GM23338 (cell line): Measurements from ENCODE around the gene B4GALT5. TPM values are rescaled to one million over a fixed set of nuclear protein-coding genes. Genes with fewer than 3 reads are reported as not detected.

Source experiments
- ATAC-seq: fragments of 200-7000 bp; cut with Tn5 transposase; 3 replicates; pipeline ENCODE4 v1.9.1; 2020
- DNase-seq: peaks from one replicate; pipeline ENCODE4 v3.0.0-alpha.2; 2015; ENCODE audit warnings: low spot score
- H2AFZ ChIP-seq: fragments of 200-600 bp; sonication (generic); 2 replicates; pipeline ENCODE4 v1.8.0; 2016; ENCODE audit warnings: antibody characterized with exemption, mild to moderate bottlenecking, moderate library complexity
- H3F3A ChIP-seq: fragments of 200-600 bp; sonication (generic); replicated peaks from 2 replicates; pipeline ENCODE4 v1.8.0; 2017; ENCODE audit warnings: antibody characterized with exemption, mixed run types, low read depth
- H3K27ac ChIP-seq: fragments of 200-600 bp; sonication (generic); 2 replicates; pipeline ENCODE4 v1.6.1; 2016; ENCODE audit warnings: low read depth
- H3K27me3 ChIP-seq: fragments of 200-600 bp; sonication (generic); 2 replicates; pipeline ENCODE4 v1.8.0; 2016; ENCODE audit warnings: mild to moderate bottlenecking, mixed run types, moderate library complexity; ENCODE audit not compliant: insufficient read depth
- H3K36me3 ChIP-seq: fragments of 200-600 bp; sonication (generic); 2 replicates; pipeline ENCODE4 v1.8.0; 2016; ENCODE audit warnings: mild to moderate bottlenecking; ENCODE audit not compliant: insufficient read depth
- H3K4me1 ChIP-seq: fragments of 200-600 bp; sonication (generic); 2 replicates; pipeline ENCODE4 v1.8.0; 2016; ENCODE audit warnings: mild to moderate bottlenecking, moderate library complexity; ENCODE audit not compliant: insufficient read depth
- H3K4me2 ChIP-seq: fragments of 200-600 bp; sonication (generic); 2 replicates; pipeline ENCODE4 v1.7.1; 2017; ENCODE audit warnings: mixed run types
- H3K4me3 ChIP-seq: fragments of 200-600 bp; sonication (generic); 2 replicates; pipeline ENCODE4 v1.6.1; 2016; ENCODE audit warnings: mixed run types
- H3K79me2 ChIP-seq: fragments of 200-600 bp; sonication (generic); replicated peaks from 2 replicates; pipeline ENCODE4 v1.8.0; 2017; ENCODE audit warnings: mild to moderate bottlenecking; ENCODE audit not compliant: insufficient read depth
- H3K9me2 ChIP-seq: fragments of 200-600 bp; sonication (generic); 2 replicates; pipeline ENCODE4 v1.8.0; 2017; ENCODE audit not compliant: insufficient read depth
- H4K20me1 ChIP-seq: fragments of 200-600 bp; sonication (generic); replicated peaks from 2 replicates; pipeline ENCODE4 v1.8.0; 2017; ENCODE audit warnings: mild to moderate bottlenecking; ENCODE audit not compliant: insufficient read depth
- H3K27ac Mint-ChIP-seq: 2 replicates; pipeline ENCODE4 v1.8.0; 2020; ENCODE audit warnings: inconsistent platforms, mild to moderate bottlenecking, moderate library complexity, mixed read lengths
- H3K27me3 Mint-ChIP-seq: 3 replicates; pipeline ENCODE4 v1.8.0; 2022; ENCODE audit warnings: low read depth, mild to moderate bottlenecking, moderate library complexity, mixed read lengths, inconsistent platforms; ENCODE audit not compliant: insufficient read depth, poor library complexity
- H3K36me3 Mint-ChIP-seq: 3 replicates; pipeline ENCODE4 v1.8.0; 2021; ENCODE audit warnings: low read depth, mild to moderate bottlenecking, inconsistent platforms, moderate library complexity, mixed read lengths
- H3K4me1 Mint-ChIP-seq: 3 replicates; pipeline ENCODE4 v1.8.0; 2020; ENCODE audit warnings: mild to moderate bottlenecking, inconsistent platforms, mixed read lengths
- H3K4me3 Mint-ChIP-seq: 3 replicates; pipeline ENCODE4 v1.8.0; 2021; ENCODE audit warnings: moderate library complexity, mild to moderate bottlenecking, inconsistent platforms, mixed read lengths
- H3K9me3 Mint-ChIP-seq: 3 replicates; pipeline ENCODE4 v1.8.0; 2020; ENCODE audit warnings: moderate library complexity, mild to moderate bottlenecking, inconsistent platforms, mixed read lengths
- CTCF ChIP-seq, 2 experiments: fragments of 200-600 bp in 1 of 2; sonication (generic) in 1 of 2; conservative IDR thresholded peaks; 2 replicates each; pipeline versions ENCODE4 v1.5.1 to v1.6.1; 2016 to 2017; ENCODE audit warnings: antibody characterized with exemption in 2 of 2, low read depth in 2 of 2, mild to moderate bottlenecking in 2 of 2, moderate library complexity in 1 of 2
- POLR2AphosphoS5 ChIP-seq: IDR thresholded peaks from 2 replicates; pipeline ENCODE4 v1.6.1; 2016; ENCODE audit warnings: antibody characterized with exemption, low read depth
- REST ChIP-seq: IDR thresholded peaks from one replicate; pipeline ENCODE4 v1.6.1; 2018; ENCODE audit warnings: antibody characterized with exemption; ENCODE audit not compliant: unreplicated experiment
- ZNF114 ChIP-seq: fragments of 250-450 bp; sonication (Bioruptor Pico); IDR thresholded peaks from 2 replicates; pipeline ENCODE4 v1.5.0; 2020; ENCODE audit warnings: mild to moderate bottlenecking, moderate library complexity
- ZNF462 ChIP-seq: fragments of 250-450 bp; sonication (Bioruptor Pico); IDR thresholded peaks from 2 replicates; pipeline ENCODE4 v1.5.0; 2020; ENCODE audit warnings: mild to moderate bottlenecking, moderate library complexity
- polyA plus RNA-seq: library from polyadenylated mRNA; unstranded; fragments of >200 nt; fragmentation: Nextera tagmentation; extraction: Ambion mirVana; gene quantifications from 2 replicates; pipeline ENCODE4 v1.2.1, GENCODE V29; 2016
- total RNA-seq: library from RNA; depleted of rRNA; stranded (reverse); fragments of >200 nt; shearing (Covaris generic); gene quantifications from 2 replicates; pipeline ENCODE4 v1.2.3, GENCODE V29; 2014
- TF ChIP-seq, protein P1 (sequence below): IDR thresholded peaks from 2 replicates; pipeline ENCODE4 v1.6.1; 2016; ENCODE audit warnings: antibody characterized with exemption

Gene B4GALT5
- total and polyA plus RNA-seq, 2 experiments from 2014 or later = 19.1 to 50.3 TPM

DNA sequence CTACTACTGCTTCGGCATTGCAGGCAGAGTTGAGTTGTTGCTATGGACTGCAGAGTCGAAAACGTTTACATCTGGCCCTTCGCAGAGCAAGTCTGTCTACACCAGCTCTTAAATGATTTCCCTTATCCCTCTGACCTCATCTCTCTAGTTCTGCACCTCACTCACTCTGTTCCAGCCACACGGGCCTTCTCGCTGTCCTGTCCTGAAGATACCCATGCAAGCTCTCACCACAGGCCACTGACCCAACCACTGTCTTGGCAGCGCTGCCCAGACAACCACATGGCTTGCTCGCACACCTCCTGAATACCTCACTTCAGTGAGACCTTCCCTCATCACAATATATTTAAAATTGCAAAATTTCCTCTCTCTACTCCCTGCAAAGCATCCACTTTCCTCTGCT lies 31.4 kb downstream of the B4GALT5 start:
- Histone ChIP-seq H3K4me1 (peaks cover 56% of the 10 kb centered on the region), H3K9me2 (no peaks in the 10 kb centered on the region), H3K4me3 (no peak overlapping the region), H4K20me1 (peaks cover 87% of the 10 kb centered on the region), H3K27ac (0 out of 2 replicates have a peak overlapping the region, but pooled peaks have one; percentile 68), H3K36me3 (0 out of 2 replicates have a peak, but pooled peaks cover 4% of the 10 kb centered on the region), H3K79me2 (peaks cover 100% of the 10 kb centered on the region), H3K27me3 (no peaks in the 10 kb centered on the region), H3F3A (no peaks in the 10 kb centered on the region), H2AFZ (no peak overlapping the region), H3K4me2 (no peak overlapping the region)
- ATAC-seq (no peak), DNase-seq (no peak)
- Mint-ChIP-seq H3K36me3 (peaks cover 5% of the 10 kb centered on the region; the same call in 2 of the 3 replicates), H3K27me3 (peaks cover 3% of the 10 kb centered on the region), H3K4me1 (peaks cover 66% of the 10 kb centered on the region), H3K4me3 (no peak overlapping the region), H3K27ac (no peak overlapping the region), H3K9me3 (no peaks in the 10 kb centered on the region; the same call in 2 of the 3 replicates)
- no peak for TF ChIP-seq POLR2AphosphoS5
- no peak for TF ChIP-seq CTCF (conservative IDR thresholded peaks at IDR 0.05; ENCODE audit: low read depth in 2 of 2)
- no peak for TF ChIP-seq ZNF462 (CRISPR knock-in tag)
- no peak for TF ChIP-seq ZNF114 (CRISPR knock-in tag)
- no peak for TF ChIP-seq REST
- TF ChIP-seq, protein P1, sequence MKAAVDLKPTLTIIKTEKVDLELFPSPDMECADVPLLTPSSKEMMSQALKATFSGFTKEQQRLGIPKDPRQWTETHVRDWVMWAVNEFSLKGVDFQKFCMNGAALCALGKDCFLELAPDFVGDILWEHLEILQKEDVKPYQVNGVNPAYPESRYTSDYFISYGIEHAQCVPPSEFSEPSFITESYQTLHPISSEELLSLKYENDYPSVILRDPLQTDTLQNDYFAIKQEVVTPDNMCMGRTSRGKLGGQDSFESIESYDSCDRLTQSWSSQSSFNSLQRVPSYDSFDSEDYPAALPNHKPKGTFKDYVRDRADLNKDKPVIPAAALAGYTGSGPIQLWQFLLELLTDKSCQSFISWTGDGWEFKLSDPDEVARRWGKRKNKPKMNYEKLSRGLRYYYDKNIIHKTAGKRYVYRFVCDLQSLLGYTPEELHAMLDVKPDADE = no peak
